GM21529 (cell line): Measurements from ENCODE around the gene RYR2.

Source experiments
- ATAC-seq: cut with Tn5 transposase; IDR thresholded peaks from one replicate; pipeline ENCODE4 v1.9.1; 2021; ENCODE audit not compliant: unreplicated experiment

Gene RYR2

DNA sequence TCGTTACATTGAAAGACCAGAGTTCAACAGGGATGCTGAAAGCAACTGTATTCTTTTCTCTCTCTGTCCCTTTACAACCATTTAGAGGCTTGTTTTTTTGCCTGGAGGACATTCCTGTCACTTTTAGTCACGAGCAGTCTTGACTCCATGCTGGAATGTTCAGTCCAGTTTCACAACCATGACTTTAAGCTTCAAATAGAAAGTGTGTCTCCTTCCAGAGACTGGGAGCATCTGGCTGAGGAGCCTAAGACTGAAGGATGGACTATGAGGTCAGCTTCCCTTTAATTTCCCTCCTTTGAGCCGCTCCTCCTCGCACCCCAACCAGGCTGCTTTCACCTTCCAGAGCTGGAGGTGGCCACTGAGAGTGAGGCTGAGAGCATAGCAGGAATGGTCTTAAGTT is 10.5 kb upstream of the RYR2 start:
- no peak for ATAC-seq

DNA sequence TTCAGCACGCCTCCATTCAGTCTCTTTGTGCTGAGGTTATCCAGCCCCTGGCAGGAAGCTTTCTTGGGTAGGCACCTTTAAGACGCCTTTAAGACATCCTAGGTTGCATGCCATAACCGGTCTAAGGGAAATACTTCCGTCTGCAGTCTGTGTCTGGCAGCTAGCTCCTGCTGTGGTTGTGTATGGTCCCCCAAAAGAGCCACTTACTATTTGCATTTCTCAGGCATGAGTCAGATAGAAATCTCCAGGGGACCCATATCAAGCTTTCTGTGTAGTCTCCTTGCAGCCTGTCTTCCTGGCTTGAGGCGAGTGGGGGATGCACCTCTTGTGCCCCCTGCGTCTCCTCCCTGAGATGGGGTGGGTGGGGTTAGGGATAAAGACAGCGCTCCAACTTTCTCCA is 10.0 kb upstream of the RYR2 start:
- peak; percentile 94 for ATAC-seq

DNA sequence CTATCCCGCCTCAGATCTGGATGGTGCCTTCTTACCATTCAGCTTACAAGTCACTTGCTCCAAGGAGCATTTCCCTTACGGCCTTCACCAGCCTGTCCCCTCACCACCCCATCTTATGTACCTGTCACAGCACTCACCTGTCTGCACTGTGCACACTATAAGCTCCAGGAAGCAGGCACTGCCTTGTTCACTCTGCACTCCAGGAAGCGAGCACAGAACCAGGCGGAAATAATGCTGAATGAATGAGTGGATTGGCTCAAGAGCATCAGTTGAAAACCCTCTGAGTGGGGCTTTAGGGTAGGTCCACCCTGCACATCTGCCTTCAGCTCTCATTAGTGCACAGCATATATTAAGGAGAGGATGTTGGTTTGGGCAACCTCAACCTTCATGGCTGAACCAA is 8.9 kb upstream of the RYR2 start:
- no peak for ATAC-seq

DNA sequence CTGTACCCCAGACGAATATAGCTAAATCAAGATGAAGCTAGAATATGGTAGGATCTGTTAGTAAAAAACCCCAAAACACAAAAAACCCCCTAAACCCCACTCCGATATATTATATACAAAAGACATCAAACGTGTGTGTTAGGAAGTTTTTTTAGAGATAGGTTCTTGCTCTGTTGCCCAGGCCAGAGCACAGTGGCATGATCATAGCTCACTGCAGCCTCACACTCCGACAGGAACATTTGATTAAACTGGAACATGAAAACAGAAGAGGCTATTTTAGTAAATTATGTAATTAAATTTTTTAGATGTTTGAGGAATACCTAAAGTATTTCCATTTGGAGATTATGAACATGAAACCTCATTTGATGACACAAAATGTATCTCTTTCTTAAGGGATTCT is 8.2 kb upstream of the RYR2 start:
- no peak for ATAC-seq

DNA sequence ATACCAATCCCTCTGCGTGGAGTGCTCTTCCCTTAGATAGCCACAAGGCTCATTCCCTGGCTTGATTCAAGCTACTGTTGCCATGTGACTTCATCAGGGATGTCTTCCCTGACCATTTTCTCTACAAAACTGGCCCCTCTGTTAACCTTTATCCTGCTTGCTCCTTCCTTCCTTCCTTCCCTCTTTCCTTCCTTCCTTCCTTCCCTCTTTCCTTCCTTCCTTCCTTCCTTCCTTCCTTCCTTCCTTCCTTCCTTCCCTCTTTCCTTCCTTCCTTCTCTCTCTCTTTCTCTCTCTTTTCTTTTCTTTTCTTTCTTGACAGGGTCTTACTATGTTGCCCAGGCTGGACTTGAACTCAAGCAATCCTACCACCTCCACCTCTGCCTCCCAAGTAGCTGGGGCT is 6.2 kb upstream of the RYR2 start:
- ATAC-seq: no peak

GRCh38 chr1:237038211-237038610 is 3.8 kb upstream of the RYR2 start:
- ATAC-seq: no peak

DNA sequence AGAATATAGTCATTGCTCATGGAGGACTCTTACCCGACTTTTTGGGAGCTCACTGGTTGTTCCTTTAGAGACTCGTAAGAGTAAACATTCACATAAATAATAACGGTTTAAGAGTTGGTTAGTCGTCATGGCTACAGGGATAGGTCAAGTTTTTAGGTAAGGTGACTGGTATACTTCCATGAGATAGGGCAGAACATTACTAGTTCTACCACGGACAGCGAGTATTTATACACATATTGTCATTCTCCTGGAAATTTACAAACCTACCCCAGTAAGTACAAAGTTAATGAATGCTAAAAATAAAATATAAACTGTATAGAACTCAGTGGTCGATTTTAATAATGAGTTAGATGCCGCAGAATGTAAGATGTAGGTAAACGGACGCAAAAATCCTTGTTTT is 1.2 kb upstream of the RYR2 start:
- no peak for ATAC-seq

- ATAC-seq: no peak
Measured at GRCh38 chr1:237041461-237041794, 556 bp upstream of the RYR2 start.

DNA sequence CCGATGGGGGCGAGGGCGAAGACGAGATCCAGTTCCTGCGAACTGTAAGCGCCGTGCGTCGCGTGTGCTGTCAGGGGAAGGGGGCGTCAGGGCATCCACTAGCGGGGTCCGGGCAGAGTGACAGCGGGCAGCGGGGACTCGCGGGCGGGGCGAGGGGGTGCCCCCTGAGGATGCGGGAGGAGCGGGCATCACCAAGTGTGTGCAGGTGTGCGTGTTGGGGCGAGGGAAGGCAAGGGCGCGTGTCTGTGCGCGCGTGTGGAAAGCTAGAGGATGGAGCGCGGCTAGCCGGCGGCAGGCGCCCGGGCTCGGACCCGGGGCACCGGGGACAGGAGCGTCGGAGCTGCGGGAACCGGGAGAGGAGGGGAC is 525 bp downstream of the RYR2 start:
- no peak for ATAC-seq

DNA sequence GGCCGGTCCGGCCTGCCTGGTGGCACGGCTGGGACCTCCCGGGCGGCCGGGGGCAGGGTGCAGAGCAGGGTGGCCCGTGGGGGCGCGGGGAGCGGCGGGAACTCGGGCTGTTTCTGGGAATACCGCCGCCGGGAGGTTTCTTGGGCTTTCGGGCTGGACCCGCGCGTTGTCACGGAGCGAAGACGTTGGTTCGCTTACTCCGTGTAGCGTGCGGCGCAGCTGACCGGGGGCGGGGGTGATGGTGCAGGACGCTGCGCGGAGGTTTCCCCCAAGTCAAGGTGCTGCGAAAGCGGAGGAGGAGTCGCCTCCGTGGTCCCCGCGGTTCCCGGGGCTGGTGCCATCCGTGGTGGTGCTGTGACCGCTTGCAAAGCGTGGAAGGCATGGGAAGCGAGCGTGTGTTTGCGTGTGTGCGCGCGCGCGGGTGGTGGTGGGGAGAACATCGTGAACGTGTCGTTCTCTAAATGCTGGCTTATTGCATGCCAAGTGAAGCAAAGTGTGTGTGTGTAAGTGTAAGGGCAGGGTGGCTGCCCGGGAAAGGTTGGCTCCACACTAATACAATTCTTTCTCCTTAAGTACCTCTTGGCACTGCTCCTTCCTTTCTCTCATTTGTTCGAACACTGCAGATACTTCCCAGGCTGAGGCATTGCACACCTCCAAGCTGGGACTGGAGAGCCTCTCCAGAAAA is 1.1 kb downstream of the RYR2 start:
- no peak for ATAC-seq

GRCh38 chr1:237043846-237044636 is 2.1 kb downstream of the RYR2 start:
- ATAC-seq: no peak

GRCh38 chr1:237045278-237046016 is 3.5 kb downstream of the RYR2 start:
- no peak for ATAC-seq

GRCh38 chr1:237048803-237049202 is 6.8 kb downstream of the RYR2 start:
- ATAC-seq: no peak

GRCh38 chr1:237050185-237050584 is 8.2 kb downstream of the RYR2 start:
- ATAC-seq: no peak

DNA sequence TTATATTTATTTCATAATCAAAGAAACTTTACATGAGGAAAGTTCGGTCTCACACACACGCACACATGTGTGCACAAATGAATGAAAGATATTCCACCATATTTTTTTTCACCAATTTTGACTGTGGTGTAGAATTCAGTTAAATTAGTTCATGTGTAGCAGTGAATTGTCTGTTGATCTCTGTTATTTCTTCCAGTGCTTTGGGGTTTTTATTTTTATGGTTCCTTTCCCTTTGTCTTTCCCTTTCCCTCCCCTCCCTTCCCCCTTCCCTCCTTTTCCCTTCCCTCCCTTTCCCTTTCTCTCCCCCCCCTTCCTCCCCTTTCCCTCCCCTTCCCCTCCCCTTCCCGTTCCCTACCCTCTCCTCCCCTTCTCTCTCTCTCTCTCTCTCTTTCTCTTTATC is 8.9 kb downstream of the RYR2 start:
- ATAC-seq: no peak

DNA sequence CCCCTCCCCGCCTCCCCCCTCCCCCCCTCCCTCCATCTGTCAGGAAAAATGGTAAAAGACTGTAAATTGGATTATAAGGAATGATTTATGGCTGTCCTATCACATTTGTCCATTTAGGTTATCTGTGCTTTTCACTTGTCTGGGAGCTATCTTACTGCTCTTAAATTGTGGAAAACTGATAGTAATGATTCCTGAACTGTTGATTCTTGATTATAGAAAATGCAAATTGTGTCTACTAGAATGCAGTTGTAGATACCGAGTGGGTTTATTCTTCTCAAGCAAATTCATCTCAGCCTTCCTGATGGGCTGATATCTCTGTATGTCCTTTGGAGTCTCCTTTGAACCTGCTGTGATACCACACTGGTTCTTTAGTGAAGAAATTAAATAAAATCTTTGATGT is 12.3 kb downstream of the RYR2 start:
- ATAC-seq: no peak

- no peak for ATAC-seq
Measured at GRCh38 chr1:237058470-237058869, 16.5 kb downstream of the RYR2 start.

- ATAC-seq: no peak
Measured at GRCh38 chr1:237059244-237059643, 17.3 kb downstream of the RYR2 start.

GRCh38 chr1:237062976-237063375 is 21.0 kb downstream of the RYR2 start:
- ATAC-seq: no peak

DNA sequence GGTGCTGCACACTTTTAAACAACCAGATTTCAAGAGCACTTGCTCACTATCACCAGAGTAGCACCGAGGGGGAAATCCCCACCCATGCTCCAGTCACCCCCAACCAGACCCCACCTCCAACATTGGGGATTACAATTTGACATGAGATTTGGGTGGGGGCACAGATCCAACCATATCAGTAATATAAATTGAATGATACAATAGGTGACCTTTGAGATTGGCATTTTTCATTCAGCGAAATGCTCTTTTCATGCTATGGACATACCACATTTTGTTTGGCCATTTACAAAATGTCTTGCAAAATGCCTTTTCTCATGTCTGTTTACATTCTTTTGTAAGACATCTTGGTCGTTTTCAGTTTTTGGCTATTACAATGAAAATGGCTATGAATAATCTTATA is 23.9 kb downstream of the RYR2 start:
- ATAC-seq: no peak

DNA sequence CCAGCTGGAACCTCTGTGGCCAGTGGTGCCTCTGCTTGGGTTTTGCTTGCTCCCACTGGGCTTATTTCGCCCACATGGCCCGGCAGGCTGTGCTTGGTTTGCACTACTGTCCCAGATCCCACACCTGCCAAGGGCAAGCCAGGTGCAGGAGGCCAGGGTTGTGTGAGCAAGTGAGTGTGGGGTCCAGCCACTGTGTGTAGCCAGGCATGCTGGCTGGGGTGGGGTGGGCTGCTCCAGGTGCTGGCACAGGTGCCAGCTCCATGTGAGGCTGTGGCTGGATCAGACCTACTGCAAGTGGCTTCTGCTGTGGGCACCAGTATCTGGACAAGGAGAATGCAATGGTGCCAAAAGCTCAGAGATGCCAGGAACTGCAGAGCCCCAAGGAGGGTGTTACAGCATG is 28.5 kb downstream of the RYR2 start:
- no peak for ATAC-seq
